GM21723 (cell line): ENCODE results near the gene FNDC10.

Experiments
- ATAC-seq: cut with Tn5 transposase; IDR thresholded peaks from one replicate; pipeline ENCODE4 v1.9.1; 2021; ENCODE audit warnings: mild to moderate bottlenecking, moderate library complexity; ENCODE audit not compliant: unreplicated experiment

Gene FNDC10

GRCh38 chr1:1616045-1616790 is 16.3 kb upstream of the FNDC10 start:
- ATAC-seq, result peak; percentile 22

GRCh38 chr1:1615256-1616044 is 15.5 kb upstream of the FNDC10 start, which contains the start of gene MIB2:
Gene MIB2 (plus strand): TSS chr1:1615500. CDS start chr1:1623453, 7,953 bp downstream.
- ATAC-seq, result peak; percentile 79

GRCh38 chr1:1614954-1615255 is 15.0 kb upstream of the FNDC10 start:
- no peak for ATAC-seq

GRCh38 chr1:1614204-1614953 is 14.4 kb upstream of the FNDC10 start:
- no peak for ATAC-seq

- no peak for ATAC-seq
Measured at GRCh38 chr1:1613509-1614082, 13.7 kb upstream of the FNDC10 start.

- ATAC-seq, result no peak
Measured at GRCh38 chr1:1612104-1612400, 12.1 kb upstream of the FNDC10 start.

GRCh38 chr1:1610796-1611195 is 10.9 kb upstream of the FNDC10 start:
- ATAC-seq, result no peak

- no peak for ATAC-seq
Measured at GRCh38 chr1:1609822-1610485, 10.0 kb upstream of the FNDC10 start.

GRCh38 chr1:1606232-1606631 is 6.3 kb upstream of the FNDC10 start:
- ATAC-seq, result no peak

- no peak for ATAC-seq
Measured at GRCh38 chr1:1605724-1606123, 5.8 kb upstream of the FNDC10 start.

- ATAC-seq, result no peak
Measured at GRCh38 chr1:1605034-1605591, 5.2 kb upstream of the FNDC10 start.

- no peak for ATAC-seq
Measured at GRCh38 chr1:1604374-1605033, 4.6 kb upstream of the FNDC10 start.

- no peak for ATAC-seq
Measured at GRCh38 chr1:1603671-1604373, 3.9 kb upstream of the FNDC10 start.

GRCh38 chr1:1602968-1603506 is 3.1 kb upstream of the FNDC10 start:
- ATAC-seq, result no peak

- ATAC-seq, result no peak
Measured at GRCh38 chr1:1602304-1602967, 2.5 kb upstream of the FNDC10 start.

- no peak for ATAC-seq
Measured at GRCh38 chr1:1601564-1602303, 1.8 kb upstream of the FNDC10 start.

- no peak for ATAC-seq
Measured at GRCh38 chr1:1600861-1601563, 1.1 kb upstream of the FNDC10 start.
